Bronchial epithelial cell (primary cell): Measurements from ENCODE around the gene RALGPS1. TPM values are rescaled to one million over a fixed set of nuclear protein-coding genes. Genes with fewer than 3 reads are reported as not detected.

Source experiments
- DNase-seq: peaks from one replicate; pipeline ENCODE4 v3.0.0-alpha.2; 2010; ENCODE audit warnings: low read depth
- FAIRE-seq: peaks from 2 replicates; lab custom pipeline; 2011; peaks lifted over from hg19 to GRCh38; lab: Jason Lieb, UNC
- H3K27me3 ChIP-seq: 2 replicates; pipeline ENCODE4 v1.5.1; 2011; ENCODE audit warnings: low read length; ENCODE audit not compliant: control insufficient read depth, insufficient read depth
- H3K36me3 ChIP-seq: 2 replicates; pipeline ENCODE4 v1.5.1; 2011; ENCODE audit warnings: low read length; ENCODE audit not compliant: control insufficient read depth, insufficient read depth
- H3K4me3 ChIP-seq: 2 replicates; pipeline ENCODE4 v1.5.1; 2011; ENCODE audit warnings: mild to moderate bottlenecking, low read depth, low read length, control low read depth
- CTCF ChIP-seq: IDR thresholded peaks from 2 replicates; pipeline ENCODE4 v1.5.1; 2011; ENCODE audit warnings: mild to moderate bottlenecking, moderate library complexity, low read length, control low read depth, inconsistent platforms; ENCODE audit not compliant: insufficient read depth, severe bottlenecking
- total RNA-seq: library from RNA; depleted of rRNA; stranded (reverse); fragments of >200 nt; gene quantifications from 2 replicates; pipeline ENCODE4 v1.2.1, GENCODE V29; 2014

The RALGPS1 gene
- total RNA-seq, 1 donor from 2014 or later: 3.2 TPM

- no peaks in the 10 kb centered on the region for H3K36me3 ChIP-seq
- DNase-seq (no peak), FAIRE-seq (peak; percentile 82)
- H3K27me3 ChIP-seq: no peaks in the 10 kb centered on the region
- TF ChIP-seq CTCF: no peak
- no peak overlapping the region for H3K4me3 ChIP-seq
These were observed 315.3 kb downstream of the RALGPS1 start for GRCh38 chr9:127229691-127230417.

GRCh38 chr9:127231666-127232065, 317.1 kb downstream of the RALGPS1 start:
- FAIRE-seq: no peak
- no peak for TF ChIP-seq CTCF
- H3K4me3 ChIP-seq: no peak overlapping the region
- DNase-seq: no peak
- no peaks in the 10 kb centered on the region for H3K36me3 ChIP-seq
- no peaks in the 10 kb centered on the region for H3K27me3 ChIP-seq

- Histone ChIP-seq H3K27me3 (no peaks in the 10 kb centered on the region), H3K4me3 (no peak overlapping the region), H3K36me3 (no peaks in the 10 kb centered on the region)
- DNase-seq (no peak), FAIRE-seq (no peak)
- TF ChIP-seq CTCF: no peak
These were observed 318.4 kb downstream of the RALGPS1 start for GRCh38 chr9:127232833-127233549.

DNA sequence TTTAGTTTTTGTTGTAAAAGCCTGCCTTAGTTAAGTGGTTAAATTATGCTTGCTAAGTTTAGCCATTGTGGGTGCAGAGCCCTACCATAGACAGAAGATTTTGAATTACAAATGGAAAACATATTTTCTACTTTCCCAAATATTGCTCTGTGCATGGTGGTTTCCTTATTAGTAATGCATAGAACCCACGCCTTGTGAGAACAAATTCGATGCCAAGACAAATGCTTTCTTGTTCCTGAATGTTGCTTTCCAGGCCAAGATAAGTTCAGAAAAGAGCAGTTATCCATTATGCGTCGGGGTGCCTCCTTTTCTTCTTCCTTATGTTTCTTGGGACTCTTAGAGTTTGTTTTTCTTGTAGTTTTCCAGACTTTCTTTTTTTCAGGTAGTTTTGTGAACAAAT, 319.0 kb downstream of the RALGPS1 start:
- Histone ChIP-seq H3K36me3 (no peaks in the 10 kb centered on the region), H3K4me3 (no peak overlapping the region), H3K27me3 (no peaks in the 10 kb centered on the region)
- TF ChIP-seq CTCF: no peak
- DNase-seq (no peak), FAIRE-seq (no peak)

GRCh38 chr9:127233989-127234388, 319.4 kb downstream of the RALGPS1 start:
- Histone ChIP-seq H3K4me3 (no peak overlapping the region), H3K27me3 (no peaks in the 10 kb centered on the region), H3K36me3 (no peaks in the 10 kb centered on the region)
- no peak for FAIRE-seq
- TF ChIP-seq CTCF: no peak
- DNase-seq: no peak
